NT2/D1 (cell line): ENCODE data around the gene SEPTIN8.

Experiments
- DNase-seq: peaks from one replicate; pipeline ENCODE4 v3.0.0-alpha.2; 2011; ENCODE audit warnings: low read depth, low spot score
- H3K27me3 ChIP-seq: 2 replicates; pipeline ENCODE4 v1.6.0; 2011; ENCODE audit warnings: mild to moderate bottlenecking; ENCODE audit not compliant: insufficient read length, insufficient read depth
- H3K36me3 ChIP-seq: 2 replicates; pipeline ENCODE4 v1.6.1; 2011; ENCODE audit warnings: mild to moderate bottlenecking, low read length, mixed read lengths; ENCODE audit not compliant: insufficient read depth, insufficient read length
- H3K4me1 ChIP-seq: 2 replicates; pipeline ENCODE4 v1.5.1; 2011; ENCODE audit not compliant: insufficient read depth, insufficient read length
- H3K4me3 ChIP-seq: 2 replicates; pipeline ENCODE4 v1.5.1; 2011; ENCODE audit warnings: low read depth; ENCODE audit not compliant: insufficient read length
- H3K9ac ChIP-seq: 2 replicates; pipeline ENCODE4 v1.6.0; 2011; ENCODE audit warnings: low read depth; ENCODE audit not compliant: insufficient read length
- H3K9me3 ChIP-seq: 2 replicates; pipeline ENCODE4 v1.5.1; 2011; ENCODE audit warnings: mild to moderate bottlenecking, low read length; ENCODE audit not compliant: insufficient read depth
- SUZ12 ChIP-seq: IDR thresholded peaks from 2 replicates; pipeline ENCODE4 v1.6.1; 2011; ENCODE audit not compliant: insufficient read length, insufficient read depth; ENCODE audit errors: extremely low read depth
- YY1 ChIP-seq: IDR thresholded peaks from 2 replicates; pipeline ENCODE4 v1.6.1; 2011; ENCODE audit not compliant: insufficient read length, insufficient read depth
- ZNF274 ChIP-seq: IDR thresholded peaks from 2 replicates; pipeline ENCODE4 v1.6.1; 2011; ENCODE audit warnings: mild to moderate bottlenecking, low read depth, low read length

SEPTIN8 gene

GRCh38 chr5:132773601-132774355 is 3.3 kb downstream of the SEPTIN8 start:
- peaks cover 11% of the 10 kb centered on the region for H3K4me1 ChIP-seq
- H3K9me3 ChIP-seq: no peaks in the 10 kb centered on the region
- DNase-seq: no peak
- peaks cover 24% of the 10 kb centered on the region for H3K27me3 ChIP-seq
- H3K36me3 ChIP-seq: peaks cover 5% of the 10 kb centered on the region
- TF ChIP-seq YY1: no peak
- no peak for TF ChIP-seq ZNF274
- no peak overlapping the region for H3K4me3 ChIP-seq
- no peak overlapping the region for H3K9ac ChIP-seq

- Histone ChIP-seq H3K27me3 (peaks cover 18% of the 10 kb centered on the region), H3K4me3 (no peak overlapping the region), H3K9me3 (no peaks in the 10 kb centered on the region), H3K36me3 (peaks cover 5% of the 10 kb centered on the region), H3K4me1 (peaks cover 11% of the 10 kb centered on the region), H3K9ac (no peak overlapping the region)
- TF ChIP-seq ZNF274 (no peak), YY1 (no peak), SUZ12 (no peak)
- no peak for DNase-seq
These were observed 3.9 kb downstream of the SEPTIN8 start for GRCh38 chr5:132773114-132773513.

DNA sequence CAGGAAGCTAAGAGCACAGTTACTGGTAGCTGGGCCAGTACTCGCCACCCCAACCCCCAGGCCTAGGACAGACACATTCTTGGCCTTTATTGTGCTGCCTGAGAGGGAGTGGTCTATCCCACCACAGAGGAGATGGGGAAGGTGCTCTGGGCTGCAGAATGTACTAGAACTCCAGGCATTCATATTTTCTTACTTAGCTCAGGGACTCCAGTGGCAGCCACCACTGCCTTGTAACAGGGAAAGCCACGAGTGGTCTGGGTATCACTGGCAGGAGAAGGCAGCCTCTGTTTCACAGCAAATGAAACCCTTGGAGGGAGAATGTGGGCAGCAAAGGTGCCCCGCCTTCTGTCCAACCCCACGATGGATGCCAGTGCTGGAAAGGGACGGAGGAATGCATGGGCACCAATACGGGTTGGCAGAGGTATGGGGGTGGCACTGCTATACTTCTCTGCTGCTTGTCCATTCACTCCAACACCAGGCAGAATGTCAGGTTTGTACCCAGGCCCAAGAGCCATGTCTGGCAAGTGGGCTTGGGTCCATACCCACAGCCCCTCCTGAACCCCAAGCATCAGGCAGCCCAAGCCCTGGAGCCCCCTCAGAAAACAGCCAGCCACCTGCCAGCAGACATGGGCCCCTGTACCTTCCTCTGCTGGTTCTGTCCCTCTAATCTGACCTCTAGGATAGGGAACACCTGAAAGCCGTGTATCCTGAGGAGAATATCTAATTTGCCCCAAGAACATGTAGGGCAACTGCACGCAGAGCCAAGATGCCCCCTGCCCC is 4.6 kb downstream of the SEPTIN8 start:
- peaks cover 11% of the 10 kb centered on the region for H3K4me1 ChIP-seq
- no peak overlapping the region for H3K4me3 ChIP-seq
- no peaks in the 10 kb centered on the region for H3K9me3 ChIP-seq
- TF ChIP-seq SUZ12: no peak
- no peak overlapping the region for H3K9ac ChIP-seq
- peaks cover 11% of the 10 kb centered on the region for H3K27me3 ChIP-seq
- DNase-seq: no peak
- peaks cover 5% of the 10 kb centered on the region for H3K36me3 ChIP-seq

DNA sequence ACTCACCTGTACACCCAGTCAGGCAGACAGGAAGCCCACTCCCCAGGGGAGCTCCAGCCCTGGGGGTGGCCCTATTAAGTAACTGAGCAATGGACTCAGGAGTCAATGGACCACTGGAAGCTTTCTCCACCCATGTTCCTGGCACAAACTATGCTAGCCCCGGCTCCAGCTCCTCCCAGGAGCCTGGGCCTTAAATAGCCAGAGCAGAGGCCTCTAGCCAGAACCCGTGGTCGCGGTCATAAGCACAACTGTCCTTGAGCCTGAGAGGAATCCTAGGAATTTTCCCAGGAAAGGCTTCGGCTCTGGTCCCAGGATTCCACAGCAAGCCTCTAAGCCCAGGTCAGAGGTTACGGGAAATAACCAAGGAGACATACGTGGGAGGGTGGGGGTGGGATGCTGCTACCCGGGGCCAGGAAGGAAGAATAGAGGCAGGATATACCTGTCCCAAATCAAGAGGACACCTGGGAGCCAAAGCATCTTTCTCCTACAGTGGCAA is 5.5 kb downstream of the SEPTIN8 start:
- peak; percentile 65 for DNase-seq
- Histone ChIP-seq H3K36me3 (peaks cover 7% of the 10 kb centered on the region), H3K9ac (no peak overlapping the region), H3K4me1 (peaks cover 11% of the 10 kb centered on the region), H3K27me3 (peaks cover 7% of the 10 kb centered on the region), H3K4me3 (no peak overlapping the region), H3K9me3 (no peaks in the 10 kb centered on the region)
- no peak for TF ChIP-seq YY1
- no peak for TF ChIP-seq SUZ12
- TF ChIP-seq ZNF274: no peak

GRCh38 chr5:132770476-132771159 is 6.4 kb downstream of the SEPTIN8 start:
- TF ChIP-seq ZNF274 (no peak), YY1 (no peak), SUZ12 (no peak)
- H3K4me3 ChIP-seq: no peak overlapping the region
- H3K27me3 ChIP-seq: no peaks in the 10 kb centered on the region
- H3K4me1 ChIP-seq: peaks cover 11% of the 10 kb centered on the region
- peaks cover 8% of the 10 kb centered on the region for H3K36me3 ChIP-seq
- no peak for DNase-seq
- no peaks in the 10 kb centered on the region for H3K9me3 ChIP-seq
- no peak overlapping the region for H3K9ac ChIP-seq

- TF ChIP-seq YY1 (no peak), SUZ12 (no peak), ZNF274 (no peak)
- no peak for DNase-seq
- Histone ChIP-seq H3K9me3 (no peaks in the 10 kb centered on the region), H3K4me3 (no peak overlapping the region), H3K4me1 (peaks cover 11% of the 10 kb centered on the region), H3K9ac (no peak overlapping the region), H3K27me3 (no peaks in the 10 kb centered on the region), H3K36me3 (peaks cover 22% of the 10 kb centered on the region)
These were observed 8.6 kb downstream of the SEPTIN8 start for GRCh38 chr5:132768485-132768868.

- H3K27me3 ChIP-seq: no peaks in the 10 kb centered on the region
- peaks cover 35% of the 10 kb centered on the region for H3K36me3 ChIP-seq
- no peaks in the 10 kb centered on the region for H3K9me3 ChIP-seq
- DNase-seq: no peak
- TF ChIP-seq YY1 (no peak), SUZ12 (no peak), ZNF274 (no peak)
- H3K4me1 ChIP-seq: peaks cover 5% of the 10 kb centered on the region
- no peak overlapping the region for H3K9ac ChIP-seq
- H3K4me3 ChIP-seq: no peak overlapping the region
These were observed 9.9 kb downstream of the SEPTIN8 start for GRCh38 chr5:132767150-132767549.
